H9 (cell line): ENCODE results near the gene ANGPTL4. TPM values are rescaled to one million over a fixed set of nuclear protein-coding genes. Genes with fewer than 3 reads are reported as not detected.

Experiments
- DNase-seq: peaks from one replicate; pipeline ENCODE4 v3.0.0-alpha.2; 2017
- H2AFZ ChIP-seq: one replicate; pipeline ENCODE4 v1.6.1; 2013; ENCODE audit warnings: mild to moderate bottlenecking, low read length, control low read depth, moderate library complexity
- H2AK5ac ChIP-seq: 2 replicates; pipeline ENCODE4 v1.6.1; 2013; ENCODE audit warnings: low read length, control low read depth, mixed read lengths; ENCODE audit not compliant: insufficient read length
- H2BK120ac ChIP-seq: one replicate; pipeline ENCODE4 v1.6.1; 2013; ENCODE audit warnings: low read depth, mild to moderate bottlenecking, low read length, control low read depth, inconsistent platforms; ENCODE audit not compliant: poor library complexity, severe bottlenecking
- H2BK12ac ChIP-seq: 2 replicates; pipeline ENCODE4 v1.6.1; 2013; ENCODE audit warnings: low read length, control low read depth, mixed read lengths, low read depth; ENCODE audit not compliant: insufficient read length
- H2BK15ac ChIP-seq: 2 replicates; pipeline ENCODE4 v1.6.1; 2013; ENCODE audit warnings: low read depth, low read length, control low read depth
- H2BK20ac ChIP-seq: one replicate; pipeline ENCODE4 v1.6.1; 2013; ENCODE audit warnings: low read depth, mild to moderate bottlenecking, low read length, control low read depth, inconsistent platforms; ENCODE audit not compliant: poor library complexity, severe bottlenecking
- H2BK5ac ChIP-seq: 2 replicates; pipeline ENCODE4 v1.6.1; 2013; ENCODE audit warnings: low read length, control low read depth, mixed read lengths; ENCODE audit not compliant: insufficient read length
- H3K14ac ChIP-seq: 2 replicates; pipeline ENCODE4 v1.6.1; 2013; ENCODE audit warnings: low read length, control low read depth; ENCODE audit not compliant: insufficient read depth
- H3K18ac ChIP-seq: 2 replicates; pipeline ENCODE4 v1.6.1; 2013; ENCODE audit warnings: low read depth, mild to moderate bottlenecking, mixed read lengths, low read length, control low read depth; ENCODE audit not compliant: insufficient read length
- H3K23ac ChIP-seq: 2 replicates; pipeline ENCODE4 v1.6.1; 2013; ENCODE audit warnings: low read length, control low read depth, mixed read lengths, low read depth; ENCODE audit not compliant: insufficient read length
- H3K23me2 ChIP-seq: 2 replicates; pipeline ENCODE4 v1.6.1; 2013; ENCODE audit warnings: low read depth, mild to moderate bottlenecking, mixed read lengths, low read length, control low read depth; ENCODE audit not compliant: insufficient read length, poor library complexity, severe bottlenecking
- H3K27ac ChIP-seq: 2 replicates; pipeline ENCODE4 v1.5.1; 2013; ENCODE audit warnings: low read length, control low read depth, mixed read lengths, low read depth; ENCODE audit not compliant: insufficient read length
- H3K27me3 ChIP-seq: 2 replicates; pipeline ENCODE4 v1.6.1; 2013; ENCODE audit warnings: low read length, control low read depth, inconsistent platforms; ENCODE audit not compliant: insufficient read depth
- H3K4ac ChIP-seq: 2 replicates; pipeline ENCODE4 v1.6.1; 2013; ENCODE audit warnings: low read depth, mild to moderate bottlenecking, control low read depth, inconsistent platforms, low read length, moderate library complexity
- H3K4me1 ChIP-seq: 2 replicates; pipeline ENCODE4 v1.6.1; 2013; ENCODE audit warnings: low read length, control low read depth, inconsistent platforms; ENCODE audit not compliant: insufficient read depth
- H3K4me2 ChIP-seq: 2 replicates; pipeline ENCODE4 v1.6.1; 2013; ENCODE audit warnings: low read length, control low read depth, mixed read lengths; ENCODE audit not compliant: insufficient read length, insufficient read depth
- H3K56ac ChIP-seq: 2 replicates; pipeline ENCODE4 v1.6.1; 2013; ENCODE audit warnings: low read depth, mild to moderate bottlenecking, mixed read lengths, low read length, control low read depth; ENCODE audit not compliant: insufficient read length
- H3K79me1 ChIP-seq: 2 replicates; pipeline ENCODE4 v1.6.1; 2013; ENCODE audit warnings: low read depth, mild to moderate bottlenecking, moderate library complexity, low read length, control low read depth, inconsistent platforms; ENCODE audit not compliant: insufficient read depth, poor library complexity, severe bottlenecking
- H3K79me2 ChIP-seq: 2 replicates; pipeline ENCODE4 v1.6.1; 2013; ENCODE audit warnings: low read length, control low read depth, inconsistent platforms; ENCODE audit not compliant: insufficient read depth
- H3K9ac ChIP-seq: 2 replicates; pipeline ENCODE4 v1.6.1; 2013; ENCODE audit warnings: low read length, control low read depth, mixed read lengths; ENCODE audit not compliant: insufficient read length; ENCODE audit errors: extremely low read depth
- H3K9me3 ChIP-seq: one replicate; pipeline ENCODE4 v1.6.1; 2013; ENCODE audit warnings: low read depth, low read length, inconsistent platforms; ENCODE audit not compliant: control insufficient read depth
- H3T11ph ChIP-seq: one replicate; pipeline ENCODE4 v1.6.1; 2013; ENCODE audit warnings: mild to moderate bottlenecking, low read length, control low read depth, inconsistent platforms
- H4K20me1 ChIP-seq: one replicate; pipeline ENCODE4 v1.6.1; 2013; ENCODE audit not compliant: control insufficient read depth, insufficient read length, insufficient read depth
- H4K5ac ChIP-seq: 2 replicates; pipeline ENCODE4 v1.6.1; 2013; ENCODE audit warnings: low read depth, mild to moderate bottlenecking, mixed read lengths, low read length, control low read depth; ENCODE audit not compliant: insufficient read length
- H4K8ac ChIP-seq: replicated peaks from 2 replicates; pipeline ENCODE4 v1.6.1; 2013; ENCODE audit warnings: low read length, control low read depth, mixed read lengths, low read depth; ENCODE audit not compliant: insufficient read length
- H4K91ac ChIP-seq: 2 replicates; pipeline ENCODE4 v1.6.1; 2013; ENCODE audit warnings: low read depth, mild to moderate bottlenecking, moderate library complexity, mixed read lengths, low read length, control low read depth; ENCODE audit not compliant: insufficient read length
- H3K27ac Mint-ChIP-seq, 3 experiments: 2 replicates in 2 of 3; 3 replicates in 1 of 3; pipeline ENCODE4 v1.8.0; 2020 to 2021; ENCODE audit warnings: mixed read lengths in 3 of 3, mild to moderate bottlenecking in 1 of 3, moderate library complexity in 1 of 3
- H3K27me3 Mint-ChIP-seq: 2 replicates; pipeline ENCODE4 v1.8.0; 2021; ENCODE audit warnings: low read depth, mild to moderate bottlenecking, moderate library complexity, mixed read lengths
- H3K36me3 Mint-ChIP-seq, 3 experiments: 2 replicates in 2 of 3; 3 replicates in 1 of 3; pipeline ENCODE4 v1.8.0; 2020 to 2021; ENCODE audit warnings: low read depth in 3 of 3, mixed read lengths in 3 of 3; ENCODE audit not compliant: insufficient read depth in 1 of 3
- H3K4me1 Mint-ChIP-seq, 2 experiments: 2 replicates each; pipeline ENCODE4 v1.8.0; 2020; ENCODE audit warnings: mixed read lengths in 2 of 2
- H3K4me3 Mint-ChIP-seq, 2 experiments: 2 replicates in 1 of 2; 3 replicates in 1 of 2; pipeline ENCODE4 v1.8.0; 2020 to 2021; ENCODE audit warnings: mild to moderate bottlenecking in 2 of 2, mixed read lengths in 2 of 2, moderate library complexity in 1 of 2
- H3K9me3 Mint-ChIP-seq, 2 experiments: 2 replicates in 1 of 2; 3 replicates in 1 of 2; pipeline ENCODE4 v1.8.0; 2020; ENCODE audit warnings: mild to moderate bottlenecking in 2 of 2, mixed read lengths in 2 of 2, moderate library complexity in 1 of 2
- CTCF ChIP-seq: fragments of 200-600 bp; sonication (generic); conservative IDR thresholded peaks from 3 replicates; pipeline ENCODE4 v1.8.0; 2021; ENCODE audit warnings: antibody characterized with exemption, mild to moderate bottlenecking
- WGBS: extraction: QIAGEN DNeasy Blood & Tissue Kit; methylation state at CpG from one replicate; pipeline ENCODE4 v1.1.7; 2013; ENCODE audit warnings: missing lambda C conversion rate, low lambda C conversion rate, mixed read lengths; ENCODE audit not compliant: insufficient read length; ENCODE audit errors: extremely low coverage; 5-methylcytosine and 5-hydroxymethylcytosine counted together
- total RNA-seq: library from RNA; stranded (reverse); gene quantifications from 2 replicates; pipeline ENCODE4 v1.2.1, GENCODE V29; 2021

ANGPTL4 gene
- total RNA-seq, 1 experiment from 2014 or later, result 1.9 TPM

DNA sequence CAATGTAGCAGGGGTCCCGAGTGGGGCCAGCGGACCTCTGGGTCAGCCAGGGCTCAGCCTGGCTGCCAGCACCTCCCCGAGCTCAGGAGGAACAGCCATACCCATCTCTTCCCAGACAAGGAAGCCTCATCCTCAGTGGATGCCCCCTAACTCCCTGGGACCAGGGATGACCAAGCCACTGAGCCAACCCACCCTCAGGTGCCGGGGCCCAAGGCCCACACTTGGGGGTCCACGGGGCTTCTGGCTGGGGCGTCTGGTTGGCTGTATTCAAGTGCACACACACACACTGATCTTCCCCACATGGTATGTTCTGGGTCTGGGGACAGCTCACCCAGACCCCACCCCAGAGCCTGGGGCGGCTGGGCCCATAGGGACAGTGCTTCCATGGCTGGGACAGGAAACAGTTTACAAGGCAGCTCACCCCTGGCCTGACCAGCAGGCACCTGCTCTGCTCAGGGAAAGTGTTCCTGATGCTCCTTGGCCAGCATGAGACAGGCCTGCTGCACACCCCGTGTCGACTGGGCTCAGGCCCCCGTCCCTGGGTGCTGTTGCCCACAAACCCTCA, 33.9 kb downstream of the ANGPTL4 start:
- no CpG with 5 or more reads among the region's 10 CpGs for WGBS
- H4K5ac ChIP-seq, result no peak overlapping the region
- no peak overlapping the region for H3K4ac ChIP-seq
- H2AK5ac ChIP-seq, result no peak overlapping the region
- no peak overlapping the region for H2BK12ac ChIP-seq
- peaks cover 6% of the 10 kb centered on the region for H3K79me1 ChIP-seq
- H3K4me2 ChIP-seq, result no peak overlapping the region
- H3K23me2 ChIP-seq, result no peaks in the 10 kb centered on the region
- H2BK120ac ChIP-seq, result no peak overlapping the region
- no peak overlapping the region for H3K27ac ChIP-seq
- H2AFZ ChIP-seq, result no peak overlapping the region
- no peak overlapping the region for H3K4me3 Mint-ChIP-seq
- H3K23ac ChIP-seq, result no peak overlapping the region
- TF ChIP-seq CTCF, result no peak
- no peaks in the 10 kb centered on the region for H4K20me1 ChIP-seq
- H3K9me3 ChIP-seq, result no peaks in the 10 kb centered on the region
- no peak overlapping the region for H3K14ac ChIP-seq
- no peaks in the 10 kb centered on the region; a peak in 1 of 5 replicates for H3K9me3 Mint-ChIP-seq
- no peak overlapping the region for H3K56ac ChIP-seq
- H3K79me2 ChIP-seq, result peaks cover 3% of the 10 kb centered on the region; the same call in 1 of the 2 replicates
- H4K91ac ChIP-seq, result no peak overlapping the region
- H3K4me1 ChIP-seq, result no peaks in the 10 kb centered on the region
- H2BK5ac ChIP-seq, result no peak overlapping the region
- H3K36me3 Mint-ChIP-seq, result peaks cover 14 to 27% (median 23%) of the 10 kb centered on the region in 3 experiments; a peak in 6 of 7 replicates
- no peak overlapping the region for H4K8ac ChIP-seq
- no peak overlapping the region for H2BK15ac ChIP-seq
- no peak overlapping the region for H2BK20ac ChIP-seq
- H3K4me1 Mint-ChIP-seq, result peaks cover 9 to 10% of the 10 kb centered on the region in 2 experiments
- H3K27me3 ChIP-seq, result no peaks in the 10 kb centered on the region
- no peak overlapping the region for H3K18ac ChIP-seq
- H3K9ac ChIP-seq, result no peak overlapping the region
- H3K27ac Mint-ChIP-seq, result peak overlapping the region in 2 of 3 experiments; percentile 61 to 83; a peak in 1 of 7 replicates
- no peak overlapping the region for H3T11ph ChIP-seq
- no peaks in the 10 kb centered on the region for H3K27me3 Mint-ChIP-seq
- no peak for DNase-seq
